HepG2 (cell line): ENCODE data around the gene ANKRD30A. TPM values are rescaled to one million over a fixed set of nuclear protein-coding genes. Genes with fewer than 3 reads are reported as not detected.

ENCODE experiments used
- ATAC-seq: fragments of 200-7000 bp; cut with Tn5 transposase; 3 replicates; pipeline ENCODE4 v1.9.1; 2020; ENCODE audit warnings: mild to moderate bottlenecking, moderate library complexity
- BruUV-seq: library from RNA; stranded (reverse); fragments of 400-500 nt; replicated peaks from 2 replicates; lab custom pipeline; 2021; lab: Mats Ljungman, UMichigan
- CTCF ChIA-PET: fragments of 300-600 bp; formaldehyde crosslinking; extraction: SDS; loops from one replicate; lab custom pipeline; 2021; ENCODE audit warnings: low total read pairs, inconsistent platforms, low intra/inter-chr PET ratio; lab: Yijun Ruan, JAX
- POLR2A ChIA-PET: fragments of 350-600 bp; sonication (Branson Sonifier 250); formaldehyde crosslinking; loops from one replicate; lab custom pipeline; 2020; ENCODE audit warnings: antibody characterized with exemption, inconsistent platforms; lab: Yijun Ruan, JAX
- DNase-seq: peaks from one replicate; pipeline ENCODE4 v3.0.0-alpha.2; 2015; ENCODE audit warnings: low spot score
- FAIRE-seq: peaks from 3 replicates; lab custom pipeline; 2011; peaks lifted over from hg19 to GRCh38; lab: Jason Lieb, UNC
- H2AFZ ChIP-seq: one replicate; pipeline ENCODE4 v1.6.1; 2011; ENCODE audit warnings: low read length, inconsistent platforms
- H3K27ac ChIP-seq: fragments of 300-600 bp; 3 replicates; pipeline ENCODE4 v1.8.0; 2011; ENCODE audit warnings: mixed run types, mild to moderate bottlenecking, mixed read lengths, low read length, inconsistent platforms; ENCODE audit not compliant: insufficient read depth; ENCODE audit errors: extremely low read length
- H3K27me3 ChIP-seq, 2 experiments: fragments of 200-600 bp in 1 of 2; 2 replicates in 1 of 2; 3 replicates in 1 of 2; pipeline versions ENCODE4 v1.6.0 to v1.8.0; 2011; ENCODE audit warnings: low read length in 2 of 2, mild to moderate bottlenecking in 2 of 2, moderate library complexity in 2 of 2, inconsistent platforms in 1 of 2; ENCODE audit not compliant: insufficient read depth in 2 of 2, control insufficient read depth in 1 of 2
- H3K36me3 ChIP-seq, 2 experiments: fragments of 200-600 bp in 1 of 2; replicated peaks in 1 of 2; 2 replicates in 1 of 2; 3 replicates in 1 of 2; pipeline versions ENCODE4 v1.5.1 to v1.8.0; 2011; ENCODE audit warnings: low read length in 2 of 2, inconsistent platforms in 1 of 2; ENCODE audit not compliant: insufficient read depth in 2 of 2, control insufficient read depth in 1 of 2
- H3K4me1 ChIP-seq: 2 replicates; pipeline ENCODE4 v1.5.1; 2012; ENCODE audit warnings: low read length, inconsistent platforms; ENCODE audit not compliant: insufficient read depth
- H3K4me2 ChIP-seq: 2 replicates; pipeline ENCODE4 v1.6.0; 2011; ENCODE audit warnings: low read depth, low read length, inconsistent platforms
- H3K4me3 ChIP-seq, 3 experiments: fragments of 200-600 bp in 1 of 3; sonication (generic), shearing (Covaris generic) in 1 of 3; replicated peaks in 1 of 3; 2 replicates each; pipeline ENCODE4 v1.5.1; 2011 to 2016; ENCODE audit warnings: low read length in 3 of 3, inconsistent platforms in 2 of 3, low read depth in 2 of 3, mild to moderate bottlenecking in 2 of 3, control low read depth in 1 of 3, mixed read lengths in 1 of 3; ENCODE audit not compliant: insufficient read depth in 1 of 3
- H3K79me2 ChIP-seq: one replicate; pipeline ENCODE4 v1.6.1; 2011; ENCODE audit warnings: low read length, inconsistent platforms; ENCODE audit not compliant: insufficient read depth
- H3K9ac ChIP-seq: 2 replicates; pipeline ENCODE4 v1.6.0; 2011; ENCODE audit warnings: mild to moderate bottlenecking, low read depth, low read length, inconsistent platforms; ENCODE audit not compliant: insufficient read depth
- H3K9me3 ChIP-seq: 2 replicates; pipeline ENCODE4 v1.5.1; 2012; ENCODE audit warnings: mild to moderate bottlenecking, low read length
- H4K20me1 ChIP-seq: 2 replicates; pipeline ENCODE4 v1.6.0; 2011; ENCODE audit warnings: inconsistent platforms, mild to moderate bottlenecking, low read length, moderate library complexity; ENCODE audit not compliant: insufficient read depth
- ZNF331 ChIP-seq: sonication (generic); formaldehyde crosslinking; IDR thresholded peaks from 2 replicates; pipeline ENCODE4 v1.4.0; 2020; ENCODE audit warnings: missing genetic modification reagents
- ZNF629 ChIP-seq: sonication (generic); formaldehyde crosslinking; conservative IDR thresholded peaks from 2 replicates; pipeline ENCODE4 v1.5.0; 2020; ENCODE audit warnings: missing genetic modification reagents
- ZNF724P ChIP-seq: sonication (generic); formaldehyde crosslinking; IDR thresholded peaks from 2 replicates; pipeline ENCODE4 v1.8.0; 2022; ENCODE audit warnings: missing genetic modification reagents, borderline replicate concordance
- WGBS: methylation state at CpG from one replicate; pipeline ENCODE4 v1.1.6; 2017; ENCODE audit warnings: low lambda C conversion rate; 5-methylcytosine and 5-hydroxymethylcytosine counted together
- in situ Hi-C: cut with HindIII; loops from 2 replicates; pipeline ENCODE4 v1.10.0; 2017; ENCODE audit warnings: low pct_unique_long_range_greater_than_20kb; ENCODE audit not compliant: extremely low pct_ligation_motif_present
- intact Hi-C: fragments of 100-400 bp; cut with micrococcal nuclease; formaldehyde crosslinking; loops from one replicate; pipeline ENCODE4 v1.10.0; 2022; ENCODE audit not compliant: unreplicated experiment
- polyA plus RNA-seq, 8 experiments: library from polyadenylated mRNA; depleted of rRNA in 3 of 8; stranded (reverse) in 7 of 8; unstranded in 1 of 8; fragments of >200 nt; fragmentation: Illumina TruSeq in 4 of 8; extraction: Trizol in 4 of 8; gene quantifications; 2 replicates each; pipeline versions ENCODE4 v1.2.1 to v1.2.3, GENCODE V29; 2011 to 2016; ENCODE audit warnings: low read depth in 4 of 8, missing spikeins in 1 of 8, mixed read lengths in 1 of 8; ENCODE audit not compliant: insufficient read depth in 1 of 8
- total RNA-seq, 5 experiments: library from RNA; depleted of rRNA; stranded (reverse); fragments of >200 nt; fragmentation: Illumina TruSeq; extraction: Trizol; gene quantifications; 2 replicates each; pipeline ENCODE4 v1.2.3, GENCODE V29; 2016; ENCODE audit warnings: low read depth in 1 of 5

ANKRD30A gene
- total and polyA plus RNA-seq, 2 of the 13 experiments (the other 11 are each of a cell fraction or from before 2014, with no cell fraction given): not detected

DNA sequence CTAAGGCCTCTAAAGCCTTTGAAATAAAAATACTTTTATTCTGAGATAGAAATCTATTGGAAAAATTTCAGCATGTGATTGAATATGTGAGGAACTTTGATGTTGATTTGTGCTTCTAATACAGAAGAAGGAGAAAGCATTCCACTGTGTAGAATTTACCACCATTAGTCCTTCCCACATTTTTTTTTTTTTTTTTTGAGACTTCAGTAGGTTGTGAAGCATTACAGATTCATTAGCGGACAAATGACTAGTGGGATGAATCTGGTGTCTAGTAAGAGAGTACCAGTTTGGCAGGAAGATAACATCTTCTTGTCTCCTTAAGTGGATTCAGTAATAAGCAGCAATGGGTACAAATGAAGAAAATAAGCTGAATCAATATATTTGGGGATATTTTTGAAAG is 95.5 kb downstream of the ANKRD30A start:
- DNase-seq (no peak), ATAC-seq (no peak), FAIRE-seq (no peak)
- H4K20me1 ChIP-seq: no peaks in the 10 kb centered on the region
- no peak overlapping the region for H3K4me3 ChIP-seq
- no peaks in the 10 kb centered on the region for H3K79me2 ChIP-seq
- no peaks in the 10 kb centered on the region for H3K4me1 ChIP-seq
- WGBS: 0% methylated on average over 1 of the region's 1 CpG
- ChIA-PET POLR2A (no interaction called here), CTCF (no interaction called here)
- in situ Hi-C loops (no loop called here), intact Hi-C loops (no loop called here)
- no peaks in the 10 kb centered on the region for H3K36me3 ChIP-seq
- H3K9me3 ChIP-seq: no peaks in the 10 kb centered on the region
- no peak overlapping the region for H3K9ac ChIP-seq
- H2AFZ ChIP-seq: no peak overlapping the region
- H3K27me3 ChIP-seq: no peaks in the 10 kb centered on the region
- H3K4me2 ChIP-seq: no peak overlapping the region
- TF ChIP-seq ZNF724P (CRISPR knock-in tag): no peak
- H3K27ac ChIP-seq: no peak overlapping the region
- BruUV-seq: no TSS peak

DNA sequence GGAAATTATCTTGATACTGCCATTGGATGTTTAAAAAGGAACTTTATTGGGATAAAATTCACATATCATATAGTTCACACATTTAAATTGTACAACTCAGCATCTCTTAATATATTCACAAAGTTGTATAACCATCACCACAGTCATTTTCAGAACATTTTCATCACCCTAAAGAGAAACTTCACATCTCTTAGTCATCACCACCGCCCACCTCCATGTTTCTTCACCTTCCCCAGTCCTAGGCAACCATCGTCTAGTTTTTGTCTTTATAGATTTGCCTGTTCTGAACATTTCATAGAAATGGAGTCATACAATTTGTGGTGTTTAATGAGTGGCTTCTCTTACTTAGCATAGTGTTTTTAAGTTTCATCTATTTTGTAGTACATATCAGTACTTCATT is 96.6 kb downstream of the ANKRD30A start:
- POLR2A ChIA-PET: no interaction called here
- Histone ChIP-seq H3K4me3 (no peak overlapping the region), H3K9me3 (no peaks in the 10 kb centered on the region), H2AFZ (no peak overlapping the region), H3K9ac (no peak overlapping the region), H3K27me3 (no peaks in the 10 kb centered on the region), H3K27ac (no peak overlapping the region), H3K36me3 (no peaks in the 10 kb centered on the region), H3K4me2 (no peak overlapping the region), H3K79me2 (no peaks in the 10 kb centered on the region), H4K20me1 (no peaks in the 10 kb centered on the region), H3K4me1 (no peaks in the 10 kb centered on the region)
- 0% methylated on average over 2 of the region's 2 CpGs for WGBS
- CTCF ChIA-PET: no interaction called here
- intact Hi-C loops: no loop called here
- DNase-seq: no peak
- TF ChIP-seq ZNF331 (CRISPR knock-in tag) (no peak), ZNF629 (CRISPR knock-in tag) (no peak)
- no peak for ATAC-seq
- in situ Hi-C loops: no loop called here
- FAIRE-seq: no peak
- BruUV-seq: no TSS peak
